ENCODE results near the gene B3GNT4.
"Not testable (repeated sequence)": the region's sequence is repeated elsewhere in the genome, so short reads cannot be mapped to it uniquely, and the experiment has no call there.

Gene B3GNT4

GRCh38 chr12:122189626-122190475 is 13.7 kb upstream of the B3GNT4 start:
- no peak for DNase-seq (ENCODE audit: low read depth)

- peak; percentile 32 for DNase-seq (ENCODE audit: low read depth)
These were observed 12.5 kb upstream of the B3GNT4 start for GRCh38 chr12:122190842-122191668.

GRCh38 chr12:122192441-122192840 is 11.1 kb upstream of the B3GNT4 start:
- no peak for DNase-seq (ENCODE audit: low read depth)

- DNase-seq (ENCODE audit: low read depth), result no peak
These were observed 8.7 kb upstream of the B3GNT4 start for GRCh38 chr12:122194804-122195203.

- no peak for DNase-seq (ENCODE audit: low read depth)
These were observed 8.1 kb upstream of the B3GNT4 start for GRCh38 chr12:122195405-122195804.

- DNase-seq (ENCODE audit: low read depth), result no peak
These were observed 5.9 kb upstream of the B3GNT4 start for GRCh38 chr12:122197612-122197966.

- no peak for DNase-seq (ENCODE audit: low read depth)
These were observed 3.8 kb upstream of the B3GNT4 start for GRCh38 chr12:122199484-122200355.

- DNase-seq (ENCODE audit: low read depth), result no peak
These were observed 2.9 kb upstream of the B3GNT4 start for GRCh38 chr12:122200541-122201175.

- DNase-seq (ENCODE audit: low read depth), result no peak
These were observed 2.1 kb upstream of the B3GNT4 start for GRCh38 chr12:122201381-122201780.

- DNase-seq (ENCODE audit: low read depth), result no peak
These were observed 1.5 kb upstream of the B3GNT4 start for GRCh38 chr12:122202017-122202416.

GRCh38 chr12:122202811-122203210 is 698 bp upstream of the B3GNT4 start:
- not testable (repeated sequence) for DNase-seq (ENCODE audit: low read depth)

GRCh38 chr12:122204167-122205052 is 901 bp downstream of the B3GNT4 start:
- no peak for DNase-seq (ENCODE audit: low read depth)

GRCh38 chr12:122205053-122205925 is 1.8 kb downstream of the B3GNT4 start:
- no peak for DNase-seq (ENCODE audit: low read depth)

- no peak for DNase-seq (ENCODE audit: low read depth)
These were observed 2.8 kb downstream of the B3GNT4 start for GRCh38 chr12:122206111-122206881.

GRCh38 chr12:122206976-122207375 is 3.5 kb downstream of the B3GNT4 start:
- no peak for DNase-seq (ENCODE audit: low read depth)

- DNase-seq (ENCODE audit: low read depth), result no peak
These were observed 3.9 kb downstream of the B3GNT4 start for GRCh38 chr12:122207391-122207790.

- DNase-seq (ENCODE audit: low read depth), result no peak
These were observed 4.7 kb downstream of the B3GNT4 start for GRCh38 chr12:122208073-122208820.

GRCh38 chr12:122215771-122216170 is 12.3 kb downstream of the B3GNT4 start:
- DNase-seq (ENCODE audit: low read depth), result no peak

Data from stimulated activated CD8-positive, alpha-beta memory T cell treated with anti-CD3 and anti-CD28 coated beads, Interleukin-12 subunit alpha, Interleukin-12 subunit beta, amount 100 ng/mL, for 4 hours (primary cell).